Activated T-helper 2 cell treated with anti-CD3 and anti-CD28 coated beads, Interferon-gamma antibody, Interleukin-2, Interleukin-4, amounts not matched to agents 10 μg/mL and 5 μg/mL and 100 μg/mL, durations not matched to agents 14 hours and 24 hours and 36 hours (primary cell): ENCODE results near the gene POLR3A. TPM values are rescaled to one million over a fixed set of nuclear protein-coding genes. Genes with fewer than 3 reads are reported as not detected.
A peak's percentile ranks its signal among the peaks of the same experiment; 100 is the strongest.
"Not testable (repeated sequence)": the region's sequence is repeated elsewhere in the genome, so short reads cannot be mapped to it uniquely, and the experiment has no call there.

Experiments
- DNase-seq: peaks from one replicate; pipeline ENCODE4 v3.0.0; 2021; ENCODE audit warnings: low spot score
- H3K27ac Mint-ChIP-seq: one replicate; pipeline ENCODE4 v1.8.0; 2021; ENCODE audit warnings: mixed read lengths
- H3K27me3 Mint-ChIP-seq: one replicate; pipeline ENCODE4 v1.8.0; 2021; ENCODE audit warnings: low read depth, mixed read lengths
- H3K36me3 Mint-ChIP-seq: one replicate; pipeline ENCODE4 v1.8.0; 2021; ENCODE audit warnings: low read depth, mixed read lengths
- H3K4me1 Mint-ChIP-seq: one replicate; pipeline ENCODE4 v1.8.0; 2021; ENCODE audit warnings: low read depth, mixed read lengths
- H3K4me3 Mint-ChIP-seq: one replicate; pipeline ENCODE4 v1.8.0; 2021; ENCODE audit warnings: low read depth, mild to moderate bottlenecking, moderate library complexity, mixed read lengths
- H3K9me3 Mint-ChIP-seq: one replicate; pipeline ENCODE4 v1.8.0; 2021; ENCODE audit warnings: mixed read lengths
- intact Hi-C: fragments of 100-400 bp; cut with micrococcal nuclease; formaldehyde crosslinking; loops from one replicate; pipeline ENCODE4 v1.15.1; 2023
- total RNA-seq: library from RNA; stranded (reverse); gene quantifications from 2 replicates; pipeline ENCODE4 v1.2.3, GENCODE V29; 2022

The POLR3A gene
- 23.5 and 24.2 TPM in 2 replicates for total RNA-seq

- Mint-ChIP-seq H3K27me3 (no peaks in the 10 kb centered on the region), H3K9me3 (no peaks in the 10 kb centered on the region), H3K27ac (peak within 1 kb of the TSS; percentile 94), H3K4me3 (peak within 1 kb of the TSS; percentile 99), H3K4me1 (peaks cover 22% of the 10 kb centered on the region), H3K36me3 (peaks cover 34% of the 10 kb centered on the region)
- intact Hi-C loops: loop anchor here (5.0 to 10.0 kb wide), 3 partner anchors 105 to 943 kb away; partner anchors contain the start of gene DLG5
- DNase-seq: peak; percentile 90
Observed at GRCh38 chr10:78029269-78030226, at the start of gene POLR3A. Gene POLR3A (minus strand): TSS chr10:78029515. CDS start chr10:78029407, 108 bp downstream.

GRCh38 chr10:78078539-78079330 lies 49.4 kb upstream of the POLR3A start:
- H3K9me3 Mint-ChIP-seq: peaks cover 4% of the 10 kb centered on the region

GRCh38 chr10:78075806-78076205 lies 46.5 kb upstream of the POLR3A start:
- H3K27me3 Mint-ChIP-seq, H3K4me3 Mint-ChIP-seq, H3K27ac Mint-ChIP-seq, H3K36me3 Mint-ChIP-seq, H3K9me3 Mint-ChIP-seq, intact Hi-C loops, H3K4me1 Mint-ChIP-seq, DNase-seq: not testable (repeated sequence)

More at GRCh38 chr10:78078539-78079330, 49.4 kb upstream of the POLR3A start:
- no peaks in the 10 kb centered on the region for H3K27me3 Mint-ChIP-seq
- no peaks in the 10 kb centered on the region for H3K36me3 Mint-ChIP-seq
- no peak overlapping the region for H3K27ac Mint-ChIP-seq
- intact Hi-C loops: no loop called here
- no peak for DNase-seq
- H3K4me1 Mint-ChIP-seq: no peaks in the 10 kb centered on the region
- no peak overlapping the region for H3K4me3 Mint-ChIP-seq

- H3K36me3 Mint-ChIP-seq: no peaks in the 10 kb centered on the region
- no peaks in the 10 kb centered on the region for H3K27me3 Mint-ChIP-seq
Observed at GRCh38 chr10:78072504-78072903, 43.2 kb upstream of the POLR3A start.

GRCh38 chr10:78071857-78072179 lies 42.5 kb upstream of the POLR3A start:
- DNase-seq: no peak
- Mint-ChIP-seq H3K36me3 (no peaks in the 10 kb centered on the region), H3K27ac (no peak overlapping the region), H3K9me3 (peaks cover 4% of the 10 kb centered on the region), H3K4me1 (no peaks in the 10 kb centered on the region), H3K27me3 (no peaks in the 10 kb centered on the region), H3K4me3 (no peak overlapping the region)
- intact Hi-C loops: no loop called here

More at GRCh38 chr10:78072504-78072903, 43.2 kb upstream of the POLR3A start:
- H3K27ac Mint-ChIP-seq: no peak overlapping the region
- H3K4me3 Mint-ChIP-seq: no peak overlapping the region
- no peaks in the 10 kb centered on the region for H3K4me1 Mint-ChIP-seq
- intact Hi-C loops: no loop called here
- no peak for DNase-seq
- peaks cover 4% of the 10 kb centered on the region for H3K9me3 Mint-ChIP-seq

- peaks cover 4% of the 10 kb centered on the region for H3K9me3 Mint-ChIP-seq
- H3K27me3 Mint-ChIP-seq: no peaks in the 10 kb centered on the region
- no peak for DNase-seq
- peaks cover 2% of the 10 kb centered on the region for H3K4me1 Mint-ChIP-seq
- H3K27ac Mint-ChIP-seq: no peak overlapping the region
- intact Hi-C loops: no loop called here
- H3K36me3 Mint-ChIP-seq: no peaks in the 10 kb centered on the region
- no peak overlapping the region for H3K4me3 Mint-ChIP-seq
Observed at GRCh38 chr10:78071140-78071856, 42.0 kb upstream of the POLR3A start.

- Mint-ChIP-seq H3K4me1 (peaks cover 5% of the 10 kb centered on the region), H3K36me3 (no peaks in the 10 kb centered on the region), H3K27ac (no peak overlapping the region), H3K4me3 (no peak overlapping the region), H3K9me3 (peaks cover 4% of the 10 kb centered on the region), H3K27me3 (no peaks in the 10 kb centered on the region)
- intact Hi-C loops: no loop called here
- no peak for DNase-seq
Observed at GRCh38 chr10:78070726-78071125, 41.4 kb upstream of the POLR3A start.

GRCh38 chr10:78070064-78070463 lies 40.7 kb upstream of the POLR3A start:
- H3K4me3 Mint-ChIP-seq, H3K36me3 Mint-ChIP-seq, intact Hi-C loops, H3K27ac Mint-ChIP-seq, H3K4me1 Mint-ChIP-seq, DNase-seq, H3K27me3 Mint-ChIP-seq, H3K9me3 Mint-ChIP-seq: not testable (repeated sequence)

GRCh38 chr10:78069151-78069550 lies 39.8 kb upstream of the POLR3A start:
- H3K9me3 Mint-ChIP-seq: peaks cover under 1% of the 10 kb centered on the region
- DNase-seq: no peak
- no peak overlapping the region for H3K4me3 Mint-ChIP-seq
- intact Hi-C loops: no loop called here
- peaks cover 6% of the 10 kb centered on the region for H3K4me1 Mint-ChIP-seq
- H3K36me3 Mint-ChIP-seq: no peaks in the 10 kb centered on the region
- H3K27ac Mint-ChIP-seq: no peak overlapping the region
- no peaks in the 10 kb centered on the region for H3K27me3 Mint-ChIP-seq

GRCh38 chr10:78066728-78067430 lies 37.6 kb upstream of the POLR3A start:
- intact Hi-C loops: no loop called here
- H3K9me3 Mint-ChIP-seq: no peaks in the 10 kb centered on the region
- no peak overlapping the region for H3K4me3 Mint-ChIP-seq
- no peaks in the 10 kb centered on the region for H3K36me3 Mint-ChIP-seq
- DNase-seq: no peak
- no peaks in the 10 kb centered on the region for H3K27me3 Mint-ChIP-seq
- peaks cover 18% of the 10 kb centered on the region for H3K4me1 Mint-ChIP-seq
- H3K27ac Mint-ChIP-seq: no peak overlapping the region

- no peak for DNase-seq
- Mint-ChIP-seq H3K4me3 (no peak overlapping the region), H3K27ac (no peak overlapping the region), H3K36me3 (no peaks in the 10 kb centered on the region), H3K27me3 (no peaks in the 10 kb centered on the region), H3K4me1 (peaks cover 19% of the 10 kb centered on the region), H3K9me3 (no peaks in the 10 kb centered on the region)
- intact Hi-C loops: no loop called here
Observed at GRCh38 chr10:78066012-78066411, 36.7 kb upstream of the POLR3A start.

GRCh38 chr10:78065611-78066010 lies 36.3 kb upstream of the POLR3A start:
- intact Hi-C loops: no loop called here
- Mint-ChIP-seq H3K27me3 (no peaks in the 10 kb centered on the region), H3K4me3 (no peak overlapping the region), H3K9me3 (no peaks in the 10 kb centered on the region), H3K36me3 (no peaks in the 10 kb centered on the region), H3K27ac (no peak overlapping the region), H3K4me1 (peaks cover 19% of the 10 kb centered on the region)
- no peak for DNase-seq
